GM18907 (cell line): ENCODE data around the gene RAI14.

Experiments
- ATAC-seq: cut with Tn5 transposase; IDR thresholded peaks from one replicate; pipeline ENCODE4 v1.9.1; 2021; ENCODE audit warnings: mild to moderate bottlenecking, moderate library complexity; ENCODE audit not compliant: unreplicated experiment

The RAI14 gene

DNA sequence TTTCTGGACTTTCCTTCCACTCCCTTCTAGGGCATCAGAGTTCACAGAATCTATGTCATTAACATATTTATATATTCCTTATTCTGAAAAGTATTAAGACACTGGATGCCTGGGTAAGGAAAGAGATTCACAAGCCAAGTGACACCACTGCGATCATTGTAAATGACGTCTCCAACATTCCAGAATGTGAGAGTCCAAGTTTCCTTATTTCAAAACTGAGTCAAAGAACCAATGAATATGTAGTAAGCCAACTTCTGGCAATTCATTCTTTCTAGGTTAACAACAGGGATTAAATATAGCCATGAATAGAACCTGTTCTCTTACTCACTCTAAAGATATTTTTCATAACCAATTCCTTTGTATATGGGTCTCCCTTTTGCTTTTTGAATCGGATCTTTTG lies 18.1 kb downstream of the RAI14 start:
- ATAC-seq = no peak

DNA sequence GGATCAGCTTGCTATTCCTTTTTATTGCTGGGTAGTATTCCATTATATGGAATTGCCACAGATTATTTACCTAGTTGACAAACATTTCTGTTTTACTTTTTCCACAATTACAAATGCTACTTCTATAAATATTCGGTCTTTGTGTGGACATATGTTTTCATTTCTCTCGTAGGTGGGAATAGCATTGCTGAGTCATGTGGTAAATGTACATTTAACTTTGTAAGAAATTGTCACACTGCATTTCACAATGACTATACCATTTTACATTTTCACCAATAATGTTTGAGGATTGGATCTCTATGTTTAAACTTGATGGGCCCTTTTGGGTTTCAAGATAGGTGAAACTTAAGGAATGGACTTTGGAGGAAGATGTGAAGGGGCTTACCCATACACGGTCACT lies 19.7 kb downstream of the RAI14 start:
- no peak for ATAC-seq

DNA sequence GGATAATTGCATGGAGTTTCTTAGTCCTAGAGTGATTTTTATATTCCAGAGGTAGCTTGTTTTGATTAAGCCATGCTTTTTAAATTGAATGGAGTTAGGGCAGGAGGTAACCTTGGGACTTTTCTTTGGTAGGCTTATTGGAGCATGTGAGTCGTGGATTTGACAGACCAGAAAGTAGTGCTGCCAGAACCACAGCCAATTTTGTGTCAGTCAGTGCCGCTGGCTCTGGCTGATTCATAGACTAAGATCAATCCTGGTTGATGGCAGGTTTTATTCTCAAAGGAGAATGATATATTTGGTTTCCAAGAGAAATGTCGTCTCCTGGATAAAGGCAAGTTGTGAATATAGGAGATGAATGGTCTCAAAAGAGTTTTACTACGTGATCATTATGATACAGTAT lies 20.3 kb downstream of the RAI14 start:
- ATAC-seq = no peak

DNA sequence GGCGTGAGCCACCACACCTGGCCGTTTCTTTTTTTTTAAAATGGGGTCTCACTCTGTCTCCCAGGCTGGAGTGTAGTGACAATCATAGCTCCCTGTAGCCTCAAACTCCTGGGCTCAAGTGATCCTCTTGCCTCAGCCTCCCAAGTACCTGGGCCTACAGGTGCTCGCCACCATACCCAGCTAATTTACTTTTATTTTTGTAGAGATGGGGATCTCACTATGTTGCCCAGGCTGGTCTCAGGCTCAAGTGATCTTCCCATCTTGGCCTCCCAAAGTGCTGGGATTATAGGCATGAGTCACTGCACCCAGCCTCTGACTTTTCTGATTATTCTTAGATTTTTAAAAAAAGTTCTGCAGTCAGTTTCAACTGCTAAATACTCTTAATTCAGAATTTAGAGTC lies 21.3 kb downstream of the RAI14 start:
- ATAC-seq = no peak

DNA sequence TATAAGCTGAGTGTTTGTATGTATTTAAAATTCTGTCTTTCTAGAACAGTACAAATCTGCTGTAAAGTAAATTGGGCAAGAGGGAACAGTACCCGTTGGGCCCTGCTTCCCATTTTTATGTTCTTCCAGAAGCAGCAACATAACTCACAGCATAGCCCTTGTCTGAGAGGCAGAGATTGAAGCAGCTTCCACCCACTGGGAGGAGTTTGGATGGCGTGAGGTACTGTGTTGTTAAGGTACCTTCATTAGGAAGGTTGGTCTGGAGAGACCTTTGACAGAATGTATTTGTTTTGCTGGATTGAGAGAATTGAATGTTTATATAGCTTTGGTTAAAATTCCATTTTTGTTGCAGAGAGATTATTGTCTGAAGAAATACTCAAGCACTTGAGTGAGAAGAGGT lies 24.8 kb downstream of the RAI14 start:
- ATAC-seq = no peak

DNA sequence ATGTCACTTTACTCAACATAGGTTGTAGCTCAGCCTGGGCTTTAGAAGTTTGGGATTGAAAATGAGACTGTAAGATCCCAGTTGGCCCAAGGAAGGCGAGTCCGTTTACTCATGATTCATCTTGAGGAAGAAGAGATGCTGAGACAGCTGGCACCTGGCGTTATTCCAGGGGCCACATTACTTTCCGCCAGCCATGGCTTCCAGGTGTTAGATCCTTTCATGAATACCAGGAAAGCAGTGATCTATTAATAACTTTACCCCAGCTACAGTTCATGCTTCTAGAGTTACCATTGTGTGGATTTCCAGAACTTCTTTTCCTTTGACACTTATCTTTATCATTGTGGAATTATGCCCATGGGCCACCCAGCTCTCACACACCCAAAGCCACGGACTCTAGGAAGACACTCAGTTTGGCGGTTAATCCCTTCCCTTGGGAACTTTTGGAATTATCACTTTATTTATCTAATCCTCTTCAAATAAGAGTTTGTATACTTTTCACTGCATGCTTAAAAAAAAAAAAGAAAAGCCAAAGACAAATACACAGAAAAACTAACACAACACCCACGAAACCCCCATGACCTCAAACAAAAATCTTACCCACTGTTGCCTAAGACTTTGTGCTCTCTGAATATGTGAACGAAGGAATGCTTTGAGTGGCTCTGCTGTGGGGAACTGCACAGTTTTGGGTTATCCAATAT lies 26.9 kb downstream of the RAI14 start:
- ATAC-seq = no peak

DNA sequence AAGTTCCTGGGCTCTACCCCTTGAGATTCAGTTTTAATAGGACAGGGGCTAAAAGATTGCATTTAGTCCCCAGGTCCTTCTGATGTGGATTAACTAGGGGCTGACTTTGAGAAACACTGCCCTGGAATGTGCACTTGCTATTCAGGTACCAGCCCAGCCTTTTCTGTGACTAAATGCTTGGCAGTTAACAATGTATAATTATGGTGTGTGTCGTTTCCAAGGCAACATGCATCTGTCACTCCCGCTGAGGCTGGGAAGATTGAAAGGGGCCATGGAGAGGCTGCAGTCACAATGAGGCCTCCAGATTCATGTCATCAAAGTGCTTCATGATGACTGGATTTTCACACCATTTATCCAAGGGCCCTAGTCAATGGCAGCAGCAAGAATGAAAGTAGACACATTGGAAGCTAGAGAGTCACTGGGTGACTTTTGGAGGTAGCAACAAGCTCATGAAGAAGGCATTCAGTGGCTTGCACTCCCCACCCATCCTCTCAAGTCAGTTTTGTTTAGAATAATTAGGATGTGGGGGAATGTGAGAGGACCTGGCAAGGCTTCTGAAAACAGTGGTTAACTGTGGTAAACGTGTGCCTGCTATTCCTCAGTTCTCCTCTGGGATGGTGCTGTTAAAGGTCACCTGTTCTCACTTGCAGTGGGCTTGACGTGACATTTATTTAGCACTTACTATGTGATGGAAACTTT lies 28.3 kb downstream of the RAI14 start:
- no peak for ATAC-seq

DNA sequence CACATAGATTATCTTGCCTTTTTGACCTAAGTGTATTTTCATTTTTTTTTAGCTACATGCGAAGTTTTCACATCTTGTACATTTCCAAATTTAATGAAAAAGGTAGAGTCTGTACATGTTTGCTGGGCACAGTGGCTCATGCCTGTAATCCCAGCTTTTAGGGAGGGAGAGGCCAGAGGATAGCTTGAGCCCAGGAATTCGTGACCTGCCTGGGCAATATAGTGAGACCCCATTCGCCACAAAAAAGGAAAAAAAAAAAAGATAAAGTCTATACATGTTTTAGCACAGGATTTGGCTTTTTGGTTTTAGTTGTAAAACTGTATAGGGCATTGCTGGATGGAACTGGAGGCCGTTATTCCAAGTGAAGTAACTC lies 28.8 kb downstream of the RAI14 start:
- ATAC-seq = no peak

DNA sequence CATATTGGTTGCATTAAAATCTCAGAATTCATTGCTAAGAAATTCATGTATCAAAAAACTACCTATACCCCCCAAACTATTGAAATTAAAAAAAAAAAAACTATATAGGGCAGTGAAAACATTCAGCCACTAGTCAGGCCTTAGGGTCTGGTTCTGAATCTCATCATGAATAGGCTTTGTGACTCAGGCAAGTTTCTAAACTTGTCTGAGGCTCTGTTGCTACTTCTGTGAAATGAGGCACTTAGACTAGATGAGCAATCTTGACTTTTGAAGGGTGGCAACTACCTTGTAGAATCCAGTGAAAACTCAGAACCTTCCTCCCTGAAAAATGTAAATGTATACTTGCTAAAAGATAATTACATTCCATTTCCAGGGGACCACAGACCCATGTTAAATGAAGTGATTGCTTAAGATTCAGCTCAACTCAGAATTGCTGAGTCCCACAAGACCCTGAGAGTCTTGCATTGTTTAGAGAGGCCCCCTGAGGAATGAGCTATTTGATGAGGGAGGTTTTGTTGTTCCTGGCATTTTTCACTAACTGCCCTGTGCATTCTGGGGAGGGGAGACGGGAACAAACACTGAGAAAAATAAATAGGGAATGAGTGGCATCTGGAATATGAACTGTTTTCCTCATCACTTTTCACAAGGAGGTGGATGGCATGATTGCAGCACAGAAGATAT lies 29.5 kb downstream of the RAI14 start:
- ATAC-seq = no peak

DNA sequence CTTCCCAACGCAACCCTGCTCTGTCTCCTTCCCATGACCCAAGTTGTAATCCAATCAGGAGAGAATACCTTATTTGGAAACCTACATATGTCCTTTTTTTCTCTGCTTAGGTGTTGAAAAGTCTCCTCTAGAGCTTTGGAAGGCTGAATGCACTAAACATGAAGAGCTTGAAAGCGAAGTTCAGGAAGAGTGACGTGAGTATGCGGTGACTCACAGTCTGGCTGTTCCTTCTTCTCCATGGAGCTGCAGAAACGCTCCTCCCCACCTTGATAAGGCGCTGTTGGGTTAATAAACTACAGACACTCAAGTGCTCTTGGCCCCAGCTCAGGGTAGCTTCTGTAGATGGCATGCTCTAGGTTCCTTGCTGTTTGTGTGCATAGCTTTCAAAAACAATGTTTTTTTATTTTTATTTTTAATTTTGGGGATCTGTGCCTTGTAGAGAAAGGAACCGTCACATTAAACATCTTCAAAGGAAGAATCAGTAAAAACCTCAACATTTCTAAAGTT lies 30.7 kb downstream of the RAI14 start:
- no peak for ATAC-seq

DNA sequence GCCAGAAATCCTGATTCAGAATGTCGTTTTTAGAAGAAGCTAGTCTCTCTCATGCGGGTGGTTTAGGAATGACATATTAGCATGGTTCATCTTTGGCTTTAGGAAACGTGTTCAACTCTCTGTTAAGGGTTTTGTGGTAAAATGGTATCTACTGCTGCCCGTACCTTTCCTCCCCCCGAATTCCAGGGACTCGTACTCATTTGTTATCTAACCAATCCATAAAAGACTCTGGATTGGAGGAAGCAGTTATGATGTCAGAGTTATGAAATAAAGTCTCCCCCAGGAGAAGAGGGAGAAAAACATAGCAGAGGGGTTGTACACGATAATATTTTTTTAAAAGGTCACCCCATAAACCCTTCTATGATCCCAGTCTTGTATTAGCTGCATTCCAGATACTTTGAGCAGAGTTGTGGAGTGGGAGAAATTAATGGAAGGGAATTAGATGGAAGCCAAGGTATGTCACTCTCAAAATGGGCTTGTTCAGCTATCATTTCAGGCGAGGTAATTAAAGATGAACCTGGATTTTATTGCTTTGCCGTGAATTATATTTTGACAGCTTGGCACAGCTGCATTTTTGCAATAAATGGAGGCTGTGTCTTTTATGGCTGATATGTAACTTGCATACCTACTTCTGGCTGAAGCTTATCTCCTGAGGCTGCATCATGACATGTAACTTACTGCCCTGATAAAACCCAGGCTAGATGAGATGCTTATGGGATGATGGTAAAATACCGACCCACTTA lies 31.3 kb downstream of the RAI14 start:
- no peak for ATAC-seq

DNA sequence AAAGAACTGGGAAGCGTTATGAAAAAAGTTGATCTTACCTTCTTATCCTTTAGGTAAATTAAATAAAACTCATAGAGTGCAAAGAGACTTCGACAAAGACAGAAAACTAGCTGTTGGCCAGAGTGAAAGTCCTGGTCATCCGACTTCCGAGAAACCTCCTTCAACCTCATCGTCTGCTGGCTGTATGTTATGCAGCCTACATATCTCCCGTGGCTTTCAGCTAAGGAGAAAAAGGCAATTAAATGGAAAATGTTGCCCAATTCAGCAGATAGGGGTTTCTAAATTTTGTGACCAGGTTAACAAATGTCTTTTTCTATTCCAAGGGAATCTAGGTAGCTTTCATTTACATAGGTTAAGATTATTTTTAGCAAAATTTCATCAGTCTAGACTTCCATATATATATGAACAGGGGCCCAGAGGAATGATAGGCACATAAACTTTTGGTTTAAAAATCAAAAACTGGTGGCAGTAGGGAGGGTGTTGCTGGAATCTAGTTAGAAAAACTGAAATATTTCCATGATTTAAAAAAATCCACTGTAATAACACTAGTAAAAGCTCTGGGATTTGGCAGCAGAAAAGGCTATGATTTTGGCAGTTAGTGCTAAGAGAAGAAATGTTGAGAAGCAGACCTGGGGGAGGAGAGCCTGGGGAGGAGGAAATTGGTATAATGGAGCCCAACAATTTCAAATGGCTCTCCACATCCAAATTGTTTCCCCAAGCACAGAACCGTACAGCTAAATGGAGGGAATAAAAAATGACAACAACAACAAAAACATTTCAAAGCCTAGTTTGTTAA lies 32.1 kb downstream of the RAI14 start:
- no peak for ATAC-seq

DNA sequence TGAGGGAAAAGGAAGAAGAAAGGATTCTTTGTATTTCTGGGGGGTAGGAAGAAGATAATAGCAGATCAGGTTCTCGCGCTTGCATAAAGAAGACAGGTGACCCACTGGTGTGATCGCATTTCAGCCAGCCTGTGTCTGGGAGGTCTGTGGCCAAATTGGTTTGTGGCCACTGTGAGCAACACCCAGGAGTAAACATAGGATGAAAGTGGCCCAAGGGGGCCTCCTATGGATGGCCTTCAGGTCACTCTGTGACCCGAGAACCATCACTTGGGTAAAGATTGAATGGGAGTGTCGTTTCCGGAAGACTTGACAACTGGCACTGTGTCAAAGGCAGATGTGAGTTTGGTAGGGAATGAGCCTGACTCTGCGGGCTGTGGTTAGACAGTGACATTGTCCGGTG lies 34.2 kb downstream of the RAI14 start:
- no peak for ATAC-seq

DNA sequence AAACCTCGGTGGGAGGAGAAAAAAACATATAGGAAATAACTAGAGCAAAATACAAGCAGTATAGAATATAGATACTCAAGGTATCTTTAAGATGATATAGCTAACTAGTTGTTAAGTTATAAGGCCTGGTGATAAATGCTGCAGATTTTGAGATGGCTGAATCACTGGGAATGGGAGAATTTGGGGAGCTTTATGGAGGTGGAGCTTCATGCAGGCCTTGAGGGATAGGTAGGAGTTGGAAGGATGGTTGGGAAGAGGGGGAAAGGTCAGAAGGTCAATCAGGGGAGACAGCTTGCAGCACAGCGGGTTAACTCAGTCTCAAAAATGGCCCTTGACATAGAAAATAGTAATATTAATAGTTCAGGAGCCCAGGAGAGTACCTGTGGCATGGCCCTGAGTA lies 34.8 kb downstream of the RAI14 start:
- ATAC-seq = no peak

DNA sequence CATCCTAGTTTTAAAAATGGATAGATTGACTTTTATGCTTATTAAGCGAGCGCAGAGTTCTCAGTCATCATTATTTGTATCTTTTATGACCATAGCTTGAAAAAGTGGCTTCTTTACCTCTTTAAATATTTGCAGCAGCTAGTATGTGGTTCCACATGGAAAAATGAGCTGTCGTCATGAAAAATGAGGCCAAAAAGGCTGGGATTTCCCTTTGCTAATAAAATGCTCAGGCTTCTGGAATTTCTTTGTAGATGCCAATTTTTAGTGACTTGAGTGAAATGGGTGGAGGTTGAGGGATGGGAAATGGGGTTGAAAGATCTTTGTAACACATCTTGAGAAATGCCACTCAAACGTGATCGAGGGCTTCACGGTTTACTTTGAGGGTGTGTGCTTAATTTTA lies 35.2 kb downstream of the RAI14 start:
- no peak for ATAC-seq

DNA sequence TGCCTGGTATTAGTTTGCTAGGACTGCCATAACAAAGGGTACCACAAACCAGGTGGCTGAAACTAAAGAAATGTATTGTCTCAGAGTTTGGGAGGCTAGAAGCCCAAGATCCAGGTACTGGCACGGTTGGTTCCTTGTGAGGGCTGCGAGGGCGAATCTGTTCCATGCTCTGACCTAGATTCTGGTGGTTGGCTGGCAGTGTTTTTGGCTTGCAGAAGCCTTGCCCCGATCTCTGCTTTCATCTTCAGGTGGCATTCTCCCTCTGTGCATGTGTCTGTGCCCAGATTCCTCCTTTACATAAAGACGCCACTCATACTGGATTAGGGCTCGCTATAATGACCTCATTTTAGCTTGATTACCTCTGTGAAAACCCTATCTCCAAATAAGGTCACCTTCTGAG lies 36.7 kb downstream of the RAI14 start:
- ATAC-seq = no peak

DNA sequence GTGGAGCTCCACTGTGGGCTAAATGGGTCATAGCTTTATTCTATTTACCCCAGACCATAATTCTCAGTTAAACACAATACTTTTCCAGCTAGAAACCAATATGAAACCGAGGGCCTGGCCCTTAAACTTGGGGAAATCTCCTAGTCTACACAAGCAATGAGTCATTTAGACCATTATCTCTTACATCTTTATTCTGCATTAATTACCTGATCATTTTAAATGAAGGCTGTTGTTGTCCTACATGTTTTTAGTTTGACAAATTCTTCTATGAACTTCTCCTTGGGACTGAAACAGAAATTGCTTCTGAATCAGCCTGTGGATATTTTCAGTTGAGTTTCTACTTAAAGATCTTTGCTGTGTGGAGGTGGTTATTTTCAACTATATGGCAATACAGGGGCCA lies 37.9 kb downstream of the RAI14 start:
- no peak for ATAC-seq

DNA sequence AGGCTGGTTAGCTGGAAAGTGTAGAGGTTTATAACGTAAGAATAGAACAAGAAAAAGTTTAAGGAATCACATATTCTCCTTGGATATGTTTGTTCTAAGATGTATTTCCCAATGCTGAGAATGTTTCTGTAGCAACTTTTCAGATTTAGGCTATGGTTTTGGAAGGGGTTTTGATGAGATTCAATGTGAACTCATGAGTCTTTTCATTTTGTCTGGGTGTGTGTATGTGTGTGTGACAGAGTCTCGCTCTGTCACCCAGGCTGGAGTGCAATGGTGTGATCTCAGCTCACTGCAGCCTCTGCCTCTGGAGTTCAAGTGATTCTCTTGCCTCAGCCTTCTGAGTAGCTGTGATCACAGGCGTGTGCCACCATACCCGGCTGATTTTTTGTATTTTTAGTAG lies 38.6 kb downstream of the RAI14 start:
- no peak for ATAC-seq

DNA sequence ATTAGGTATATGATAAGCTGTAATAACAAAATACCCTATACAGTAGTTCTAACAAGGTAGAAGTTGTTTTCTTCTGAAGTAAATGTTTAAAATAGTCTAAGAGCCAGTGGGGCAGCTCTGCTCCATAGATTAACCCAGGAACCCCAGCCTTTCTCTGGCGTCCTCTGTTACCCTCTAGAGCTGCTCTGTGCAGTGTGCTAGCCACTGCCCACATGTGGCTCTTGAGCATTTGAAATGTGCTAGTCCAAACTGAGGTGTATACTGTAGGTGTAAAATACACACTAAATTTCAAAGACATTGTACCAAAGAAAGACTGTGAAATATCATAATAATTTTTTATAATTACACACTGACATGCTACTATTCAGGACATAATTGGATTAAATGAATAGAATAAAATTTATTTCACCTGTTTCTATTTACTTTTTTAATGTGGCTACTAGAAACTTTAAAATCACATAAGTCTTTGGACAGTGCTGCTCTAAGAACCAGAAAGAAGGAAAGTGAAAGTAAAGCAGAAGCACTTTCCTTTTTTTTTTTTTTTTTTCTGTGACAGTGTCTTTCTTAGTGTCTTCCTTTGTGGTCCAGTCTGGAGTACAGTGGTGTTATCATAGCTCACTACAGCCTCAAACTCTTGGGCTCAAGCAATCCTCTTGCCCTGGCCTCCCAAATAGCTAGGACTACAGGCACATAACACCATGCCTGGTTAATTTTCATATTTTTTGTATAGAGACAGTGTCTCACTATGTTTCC lies 39.3 kb downstream of the RAI14 start:
- ATAC-seq = no peak
